HCT116 (cell line): ENCODE measurements around the gene TNFSF8. TPM values are rescaled to one million over a fixed set of nuclear protein-coding genes. Genes with fewer than 3 reads are reported as not detected.

Source experiments
- ATAC-seq: fragments of 200-7000 bp; cut with Tn5 transposase; 2 replicates; pipeline ENCODE4 v1.9.1; 2020; ENCODE audit warnings: mild to moderate bottlenecking, moderate library complexity
- BruUV-seq: library from RNA; stranded (reverse); fragments of 400-500 nt; replicated peaks from 2 replicates; lab custom pipeline; 2021; lab: Mats Ljungman, UMichigan
- CTCF ChIA-PET: fragments of 300-600 bp; sonication (Branson Sonifier 250); formaldehyde crosslinking; loops from one replicate; lab custom pipeline; 2021; ENCODE audit warnings: antibody characterized with exemption; lab: Charles Lee
- POLR2A ChIA-PET: fragments of 300-600, 350-600 bp; sonication (Branson Sonifier 250); formaldehyde crosslinking; loops from one replicate; lab custom pipeline; 2021; ENCODE audit warnings: antibody characterized with exemption; lab: Charles Lee
- RAD21 ChIA-PET, 2 experiments: fragments of 300-600 bp; sonication (Branson Sonifier 250); formaldehyde crosslinking; loops; one replicate each; lab custom pipeline; 2023; ENCODE audit warnings: low total read pairs in 2 of 2; ENCODE audit not compliant: uncharacterized antibody in 2 of 2, unreplicated experiment in 2 of 2, low non-redundant PET in 1 of 2; lab: Charles Lee
- DNase-seq: peaks from one replicate; pipeline ENCODE4 v3.0.0-alpha.2; 2010; ENCODE audit warnings: low read depth, low spot score
- H2AFZ ChIP-seq: fragments of 200-600 bp; shearing (Covaris generic), sonication (generic); 2 replicates; pipeline ENCODE4 v1.6.1; 2017; ENCODE audit warnings: low read depth, mixed run types, mixed read lengths, antibody characterized with exemption, low read length; ENCODE audit not compliant: poor library complexity, severe bottlenecking
- H3K27ac ChIP-seq: 2 replicates; pipeline ENCODE4 v1.5.1; 2012; ENCODE audit warnings: low read depth, low read length
- H3K27me3 ChIP-seq: fragments of 200-600 bp; sonication (generic); 2 replicates; pipeline ENCODE4 v1.6.1; 2016; ENCODE audit warnings: mixed run types, low read length, mixed read lengths; ENCODE audit not compliant: insufficient read depth
- H3K36me3 ChIP-seq, 2 experiments: fragments of 200-500 bp in 1 of 2; fragments of 200-600 bp in 1 of 2; sonication (Bioruptor generic) in 1 of 2; sonication (generic) in 1 of 2; 2 replicates each; pipeline versions ENCODE4 v1.5.1 to v1.6.1; 2014 to 2016; ENCODE audit warnings: low read length in 2 of 2, inconsistent platforms in 1 of 2, mixed read lengths in 1 of 2, mixed run types in 1 of 2; ENCODE audit not compliant: insufficient read depth in 2 of 2, control insufficient read depth in 1 of 2
- H3K4me1 ChIP-seq, 2 experiments: fragments of 200-600 bp in 1 of 2; sonication (generic) in 1 of 2; 2 replicates each; pipeline versions ENCODE4 v1.5.1 to v1.6.1; 2012 to 2017; ENCODE audit warnings: low read length in 2 of 2, inconsistent platforms in 1 of 2, mild to moderate bottlenecking in 1 of 2, mixed read lengths in 1 of 2, mixed run types in 1 of 2, moderate library complexity in 1 of 2; ENCODE audit not compliant: insufficient read depth in 2 of 2, control insufficient read depth in 1 of 2
- H3K4me2 ChIP-seq: fragments of 200-600 bp; sonication (generic); 2 replicates; pipeline ENCODE4 v1.6.1; 2017; ENCODE audit warnings: mixed run types, low read length, mixed read lengths
- H3K4me3 ChIP-seq, 2 experiments: fragments of 200-600 bp in 1 of 2; sonication (generic) in 1 of 2; replicated peaks in 1 of 2; 2 replicates each; pipeline ENCODE4 v1.5.1; 2011 to 2016; ENCODE audit warnings: low read length in 2 of 2, control low read depth in 1 of 2, low read depth in 1 of 2, mild to moderate bottlenecking in 1 of 2, mixed read lengths in 1 of 2, mixed run types in 1 of 2
- H3K79me2 ChIP-seq: fragments of 200-600 bp; sonication (generic); 2 replicates; pipeline ENCODE4 v1.6.1; 2017; ENCODE audit warnings: mild to moderate bottlenecking, mixed run types, low read length, moderate library complexity, mixed read lengths; ENCODE audit not compliant: insufficient read depth
- H3K9ac ChIP-seq: fragments of 200-600 bp; sonication (generic); 2 replicates; pipeline ENCODE4 v1.6.1; 2016; ENCODE audit warnings: low read length, mixed read lengths
- H3K9me2 ChIP-seq: fragments of 200-600 bp; sonication (generic), shearing (Covaris generic); 2 replicates; pipeline ENCODE4 v1.6.1; 2017; ENCODE audit warnings: mixed run types, mild to moderate bottlenecking, moderate library complexity; ENCODE audit not compliant: insufficient read depth
- H3K9me3 ChIP-seq, 2 experiments: fragments of 200-500 bp in 1 of 2; fragments of 200-600 bp in 1 of 2; sonication (Bioruptor generic) in 1 of 2; sonication (generic) in 1 of 2; 2 replicates each; pipeline ENCODE4 v1.6.1; 2014 to 2017; ENCODE audit warnings: low read length in 2 of 2, mixed read lengths in 2 of 2, inconsistent platforms in 1 of 2, low read depth in 1 of 2, mild to moderate bottlenecking in 1 of 2, mixed run types in 1 of 2, moderate library complexity in 1 of 2; ENCODE audit not compliant: control insufficient read depth in 1 of 2, insufficient read depth in 1 of 2
- H4K20me1 ChIP-seq: fragments of 200-600 bp; sonication (generic), shearing (Covaris generic); 2 replicates; pipeline ENCODE4 v1.6.1; 2017; ENCODE audit warnings: mixed run types, mild to moderate bottlenecking, moderate library complexity; ENCODE audit not compliant: insufficient read depth
- CBX3 ChIP-seq: IDR thresholded peaks from 2 replicates; pipeline ENCODE4 v1.6.1; 2012; ENCODE audit warnings: low read depth
- EGR1 ChIP-seq: IDR thresholded peaks from 2 replicates; pipeline ENCODE4 v1.6.1; 2012; ENCODE audit warnings: low read depth
- EZH2phosphoT487 ChIP-seq: fragments of 200-600 bp; IDR thresholded peaks from 2 replicates; pipeline ENCODE4 v1.6.1; 2018; ENCODE audit warnings: antibody characterized with exemption, borderline replicate concordance
- POLR2A ChIP-seq: IDR thresholded peaks from 2 replicates; pipeline ENCODE4 v1.7.0; 2011; ENCODE audit warnings: borderline replicate concordance; ENCODE audit not compliant: insufficient read depth, insufficient read length; ENCODE audit errors: extremely low read depth
- POLR2AphosphoS5 ChIP-seq: IDR thresholded peaks from 2 replicates; pipeline ENCODE4 v1.6.1; 2011; ENCODE audit warnings: mild to moderate bottlenecking, low read depth, low read length, moderate library complexity
- SIN3A ChIP-seq: IDR thresholded peaks from 2 replicates; pipeline ENCODE4 v1.6.1; 2012; ENCODE audit warnings: low read depth
- SP1 ChIP-seq: IDR thresholded peaks from 2 replicates; pipeline ENCODE4 v1.6.1; 2012; ENCODE audit warnings: low read depth
- SRF ChIP-seq: IDR thresholded peaks from 2 replicates; pipeline ENCODE4 v1.6.1; 2012; ENCODE audit warnings: low read depth
- YY1 ChIP-seq: IDR thresholded peaks from 2 replicates; pipeline ENCODE4 v1.6.1; 2011; ENCODE audit warnings: low read length, low read depth, moderate library complexity, mild to moderate bottlenecking; ENCODE audit not compliant: insufficient replicate concordance; ENCODE audit errors: extremely low read depth
- ZFX ChIP-seq: fragments of 450-650 bp; IDR thresholded peaks from 2 replicates; pipeline ENCODE4 v1.6.1; 2017
- ZNF274 ChIP-seq: fragments of 200-500 bp; sonication (Bioruptor generic); IDR thresholded peaks from 2 replicates; pipeline ENCODE4 v1.6.1; 2014; ENCODE audit warnings: mild to moderate bottlenecking, low read depth, low read length, inconsistent platforms
- intact Hi-C: fragments of 100-400 bp; cut with micrococcal nuclease; formaldehyde crosslinking; loops from 2 replicates; pipeline ENCODE4 v1.10.0; 2022
- total RNA-seq: library from RNA; stranded (reverse); gene quantifications from one replicate; pipeline ENCODE4 v1.2.1, GENCODE V29; 2021; ENCODE audit not compliant: unreplicated experiment
- TF ChIP-seq, protein P1 (sequence below): IDR thresholded peaks from 2 replicates; pipeline ENCODE4 v1.6.1; 2012
- TF ChIP-seq, protein P2 (sequence below): IDR thresholded peaks from 2 replicates; pipeline ENCODE4 v1.6.1; 2012
- TF ChIP-seq, protein P3 (sequence below): IDR thresholded peaks from 2 replicates; pipeline ENCODE4 v1.6.1; 2012; ENCODE audit warnings: low read depth

The TNFSF8 gene
- total RNA-seq, 1 experiment from 2014 or later: not detected

DNA sequence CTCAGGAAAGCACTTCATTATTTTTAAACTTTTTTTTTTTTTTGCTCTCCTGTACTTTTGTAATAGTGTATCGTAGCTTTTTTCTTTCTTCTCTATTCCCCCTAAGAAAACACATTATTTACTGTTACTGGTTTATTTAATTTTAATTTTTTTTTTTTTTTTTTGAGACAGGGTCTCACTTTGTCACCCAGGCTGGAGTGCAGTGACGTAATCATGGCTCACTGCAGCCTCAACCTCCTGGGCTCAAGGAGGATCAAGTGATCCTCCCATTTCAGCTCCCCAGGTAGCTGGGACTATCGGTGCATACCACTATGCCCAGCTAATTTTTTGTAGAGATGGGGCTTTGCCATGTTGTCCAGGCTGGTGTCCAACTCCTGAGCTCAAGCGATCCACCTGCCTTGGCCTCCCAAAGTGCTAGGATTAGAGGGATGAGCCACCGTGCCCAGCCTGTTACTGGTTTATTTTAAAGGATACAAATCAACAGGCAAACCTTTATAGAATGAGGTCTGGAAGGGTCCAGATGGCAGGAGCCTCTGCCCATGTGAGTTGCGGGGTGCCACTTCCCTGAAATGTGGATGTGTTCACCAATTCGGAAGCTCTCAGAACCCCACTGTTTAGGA lies 75.5 kb downstream of the TNFSF8 start (continued):
- TF ChIP-seq ZNF274 (no peak), SIN3A (no peak), EZH2phosphoT487 (no peak), SRF (no peak), EGR1 (no peak), SP1 (no peak), POLR2AphosphoS5 (no peak), CBX3 (no peak), POLR2A (no peak), ZFX (no peak), YY1 (no peak)
- TF ChIP-seq, protein P1, sequence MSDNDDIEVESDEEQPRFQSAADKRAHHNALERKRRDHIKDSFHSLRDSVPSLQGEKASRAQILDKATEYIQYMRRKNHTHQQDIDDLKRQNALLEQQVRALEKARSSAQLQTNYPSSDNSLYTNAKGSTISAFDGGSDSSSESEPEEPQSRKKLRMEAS: no peak
- TF ChIP-seq, protein P2, sequence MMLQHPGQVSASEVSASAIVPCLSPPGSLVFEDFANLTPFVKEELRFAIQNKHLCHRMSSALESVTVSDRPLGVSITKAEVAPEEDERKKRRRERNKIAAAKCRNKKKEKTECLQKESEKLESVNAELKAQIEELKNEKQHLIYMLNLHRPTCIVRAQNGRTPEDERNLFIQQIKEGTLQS: no peak
- TF ChIP-seq, all 23 proteins: peak for 0

DNA sequence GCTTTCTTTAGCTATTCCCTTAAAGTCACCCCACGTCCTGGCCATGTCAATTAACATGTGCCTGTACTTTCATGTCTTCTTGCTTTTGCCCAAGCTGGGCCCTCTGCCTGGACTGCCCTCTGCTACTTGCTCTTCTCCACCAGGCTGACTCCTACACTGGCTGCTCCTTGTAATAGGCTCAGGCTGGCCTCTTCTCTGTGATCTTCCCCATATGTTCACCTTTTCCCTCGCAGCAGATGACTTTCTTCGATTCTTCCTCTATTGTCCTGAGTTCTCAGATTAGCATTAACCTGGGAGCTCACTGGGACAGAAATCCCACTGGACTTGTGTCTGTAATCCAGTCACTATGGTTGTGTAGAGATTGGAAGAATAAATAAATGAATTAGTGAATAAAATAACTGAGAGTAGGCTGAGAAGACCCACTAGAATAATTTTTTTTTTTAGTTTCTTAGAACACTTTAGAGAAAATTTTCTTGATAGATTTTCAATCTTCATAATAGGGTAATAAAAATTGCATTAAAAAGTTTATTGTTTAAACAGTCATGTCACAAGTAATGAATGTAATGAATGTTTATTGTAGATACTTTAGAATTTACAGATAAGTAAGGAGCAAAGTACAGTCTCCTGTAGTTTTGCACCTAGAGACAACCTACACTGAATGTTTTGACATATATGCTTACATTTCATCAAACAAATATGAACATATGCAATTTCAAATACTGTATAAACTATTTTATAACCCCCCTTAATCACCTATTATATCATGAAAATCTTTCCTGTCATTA lies 77.1 kb downstream of the TNFSF8 start:
- ChIA-PET POLR2A (no interaction called here), RAD21 (no interaction called here), CTCF (no interaction called here)
- DNase-seq (no peak), ATAC-seq (no peak)
- TF ChIP-seq EGR1 (no peak), SP1 (no peak)
- TF ChIP-seq, protein P3, sequence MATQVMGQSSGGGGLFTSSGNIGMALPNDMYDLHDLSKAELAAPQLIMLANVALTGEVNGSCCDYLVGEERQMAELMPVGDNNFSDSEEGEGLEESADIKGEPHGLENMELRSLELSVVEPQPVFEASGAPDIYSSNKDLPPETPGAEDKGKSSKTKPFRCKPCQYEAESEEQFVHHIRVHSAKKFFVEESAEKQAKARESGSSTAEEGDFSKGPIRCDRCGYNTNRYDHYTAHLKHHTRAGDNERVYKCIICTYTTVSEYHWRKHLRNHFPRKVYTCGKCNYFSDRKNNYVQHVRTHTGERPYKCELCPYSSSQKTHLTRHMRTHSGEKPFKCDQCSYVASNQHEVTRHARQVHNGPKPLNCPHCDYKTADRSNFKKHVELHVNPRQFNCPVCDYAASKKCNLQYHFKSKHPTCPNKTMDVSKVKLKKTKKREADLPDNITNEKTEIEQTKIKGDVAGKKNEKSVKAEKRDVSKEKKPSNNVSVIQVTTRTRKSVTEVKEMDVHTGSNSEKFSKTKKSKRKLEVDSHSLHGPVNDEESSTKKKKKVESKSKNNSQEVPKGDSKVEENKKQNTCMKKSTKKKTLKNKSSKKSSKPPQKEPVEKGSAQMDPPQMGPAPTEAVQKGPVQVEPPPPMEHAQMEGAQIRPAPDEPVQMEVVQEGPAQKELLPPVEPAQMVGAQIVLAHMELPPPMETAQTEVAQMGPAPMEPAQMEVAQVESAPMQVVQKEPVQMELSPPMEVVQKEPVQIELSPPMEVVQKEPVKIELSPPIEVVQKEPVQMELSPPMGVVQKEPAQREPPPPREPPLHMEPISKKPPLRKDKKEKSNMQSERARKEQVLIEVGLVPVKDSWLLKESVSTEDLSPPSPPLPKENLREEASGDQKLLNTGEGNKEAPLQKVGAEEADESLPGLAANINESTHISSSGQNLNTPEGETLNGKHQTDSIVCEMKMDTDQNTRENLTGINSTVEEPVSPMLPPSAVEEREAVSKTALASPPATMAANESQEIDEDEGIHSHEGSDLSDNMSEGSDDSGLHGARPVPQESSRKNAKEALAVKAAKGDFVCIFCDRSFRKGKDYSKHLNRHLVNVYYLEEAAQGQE: no peak
- H3K79me2 ChIP-seq: no peaks in the 10 kb centered on the region
- BruUV-seq: no TSS peak
- H3K36me3 ChIP-seq: no peaks in the 10 kb centered on the region
- H3K9me2 ChIP-seq: no peaks in the 10 kb centered on the region
- no peaks in the 10 kb centered on the region for H3K9me3 ChIP-seq
- H3K4me2 ChIP-seq: no peak overlapping the region
- no peaks in the 10 kb centered on the region for H3K4me1 ChIP-seq
- no peaks in the 10 kb centered on the region for H4K20me1 ChIP-seq
- no peak overlapping the region for H3K4me3 ChIP-seq
- intact Hi-C loops: no loop called here
- no peak overlapping the region for H2AFZ ChIP-seq
- H3K27ac ChIP-seq: no peak overlapping the region
- H3K27me3 ChIP-seq: peaks cover 6% of the 10 kb centered on the region; the same call in 1 of the 2 replicates
- H3K9ac ChIP-seq: no peak overlapping the region
